CD1c-positive myeloid dendritic cell (primary cell): ENCODE measurements around the gene TAS2R40.
A peak's percentile ranks its signal among the peaks of the same experiment; 100 is the strongest.
"Not testable (repeated sequence)": the region's sequence is repeated elsewhere in the genome, so short reads cannot be mapped to it uniquely, and the experiment has no call there.

Source experiments
- DNase-seq: peaks from one replicate; pipeline ENCODE4 v3.0.0-alpha.2; 2016; ENCODE audit errors: extremely low spot score

Gene TAS2R40

GRCh38 chr7:143250199-143250598, 28.4 kb downstream of the TAS2R40 start:
- DNase-seq: no peak

GRCh38 chr7:143250822-143251221, 29.0 kb downstream of the TAS2R40 start:
- peak; percentile 19 for DNase-seq

GRCh38 chr7:143252006-143252405, 30.2 kb downstream of the TAS2R40 start:
- peak; percentile 33 for DNase-seq

GRCh38 chr7:143255564-143255963, 33.7 kb downstream of the TAS2R40 start:
- no peak for DNase-seq

GRCh38 chr7:143256325-143256724, 34.5 kb downstream of the TAS2R40 start:
- DNase-seq: no peak

GRCh38 chr7:143256932-143257331, 35.1 kb downstream of the TAS2R40 start:
- no peak for DNase-seq

- no peak for DNase-seq
Observed at GRCh38 chr7:143257501-143257900, 35.7 kb downstream of the TAS2R40 start.

GRCh38 chr7:143258831-143259230, 37.0 kb downstream of the TAS2R40 start:
- no peak for DNase-seq

GRCh38 chr7:143259765-143260164, 37.9 kb downstream of the TAS2R40 start:
- DNase-seq: no peak

- no peak for DNase-seq
Observed at GRCh38 chr7:143261901-143262300, 40.1 kb downstream of the TAS2R40 start.

GRCh38 chr7:143263266-143264195, 41.7 kb downstream of the TAS2R40 start, which contains the start of gene GSTK1:
Gene GSTK1 (plus strand): TSS chr7:143263441. CDS start chr7:143263514, 73 bp downstream.
- peak; percentile 82 for DNase-seq

- not testable (repeated sequence) for DNase-seq
Observed at GRCh38 chr7:143264196-143264568, 42.3 kb downstream of the TAS2R40 start.

- DNase-seq: no peak
Observed at GRCh38 chr7:143265017-143265693, 43.3 kb downstream of the TAS2R40 start.

GRCh38 chr7:143269251-143269650, 47.4 kb downstream of the TAS2R40 start:
- no peak for DNase-seq

- DNase-seq: no peak
Observed at GRCh38 chr7:143271240-143271639, 49.4 kb downstream of the TAS2R40 start.
